ENCODE data around the gene TYW1. TPM values are rescaled to one million over a fixed set of nuclear protein-coding genes. Genes with fewer than 3 reads are reported as not detected.
A peak's percentile ranks its signal among the peaks of the same experiment; 100 is the strongest.
"Not testable (repeated sequence)": the region's sequence is repeated elsewhere in the genome, so short reads cannot be mapped to it uniquely, and the experiment has no call there.

The TYW1 gene
- total and polyA plus RNA-seq, 8 donors = 4.0 to 9.2 (median 7.3) TPM

DNA sequence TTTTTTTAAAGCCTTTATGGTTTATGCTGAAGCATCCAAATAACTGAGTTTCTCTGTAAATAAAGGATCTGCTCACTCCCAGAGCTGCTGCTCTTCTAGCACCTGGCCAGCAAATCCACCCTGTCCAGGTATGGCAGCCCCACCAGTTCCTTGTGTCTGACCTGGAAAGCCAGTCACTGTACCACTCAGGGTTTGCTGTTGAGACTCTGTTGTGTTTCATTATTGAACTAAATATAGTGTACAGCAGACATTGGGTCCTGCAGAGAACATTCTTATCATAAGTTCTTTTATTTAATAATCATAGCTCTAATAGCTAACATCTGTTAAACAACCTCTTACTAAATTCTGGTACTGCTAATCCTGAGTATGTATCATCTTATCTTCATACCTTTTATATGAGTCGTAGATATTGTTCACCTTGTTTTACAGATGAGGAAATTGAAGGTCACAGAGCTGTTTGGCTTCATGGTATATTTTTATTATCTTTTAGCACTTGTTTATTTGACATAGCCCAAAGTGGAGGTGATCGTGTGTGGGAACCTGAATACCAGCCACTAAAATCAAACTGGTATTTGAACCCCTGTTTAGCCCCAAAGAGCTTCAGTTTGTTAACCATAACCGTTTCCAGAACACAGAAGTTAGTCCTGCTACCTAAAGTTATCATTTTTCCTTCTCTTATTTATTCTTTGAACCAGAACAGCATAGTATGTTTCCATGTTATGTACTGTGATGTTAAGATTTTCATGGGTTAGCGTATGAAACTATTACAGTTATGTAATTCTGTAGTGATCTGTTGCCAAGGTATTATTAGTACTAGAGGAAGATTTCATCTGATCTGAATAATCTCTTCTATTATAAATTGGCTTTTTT is 139.2 kb downstream of the TYW1 start:
- H3K27me3 ChIP-seq; H3K36me3 ChIP-seq; ATAC-seq; DNase-seq; intact Hi-C loops (cut with DNase I); H3K4me1 ChIP-seq; H3K4me3 ChIP-seq; H3K9me3 ChIP-seq; H3K27ac ChIP-seq: not testable (repeated sequence)
- peak; percentile 32 for FAIRE-seq
- 55 to 62% methylated on average over 4 of the region's 4 CpGs for WGBS, 2 donors

DNA sequence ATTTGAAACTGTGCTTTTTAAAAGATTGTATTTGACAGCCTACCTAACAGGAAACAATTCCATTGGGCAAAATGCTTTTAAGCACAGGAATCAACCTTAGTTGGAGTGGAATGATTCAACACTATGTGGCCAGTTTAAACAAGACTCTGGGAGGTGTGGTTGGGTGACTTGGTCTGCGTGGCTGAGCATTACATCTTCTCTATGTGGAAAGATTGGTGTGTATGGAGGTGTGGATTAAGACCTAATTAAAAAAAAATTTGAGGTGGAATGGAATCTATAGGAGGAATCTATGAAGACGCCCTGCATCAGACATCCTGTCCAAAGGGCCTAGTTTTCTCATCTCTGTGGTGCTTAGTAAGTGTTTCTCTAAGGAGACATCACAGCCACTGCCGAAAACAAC is 140.9 kb downstream of the TYW1 start:
- intact Hi-C loops (cut with DNase I); FAIRE-seq: not testable (repeated sequence)

DNA sequence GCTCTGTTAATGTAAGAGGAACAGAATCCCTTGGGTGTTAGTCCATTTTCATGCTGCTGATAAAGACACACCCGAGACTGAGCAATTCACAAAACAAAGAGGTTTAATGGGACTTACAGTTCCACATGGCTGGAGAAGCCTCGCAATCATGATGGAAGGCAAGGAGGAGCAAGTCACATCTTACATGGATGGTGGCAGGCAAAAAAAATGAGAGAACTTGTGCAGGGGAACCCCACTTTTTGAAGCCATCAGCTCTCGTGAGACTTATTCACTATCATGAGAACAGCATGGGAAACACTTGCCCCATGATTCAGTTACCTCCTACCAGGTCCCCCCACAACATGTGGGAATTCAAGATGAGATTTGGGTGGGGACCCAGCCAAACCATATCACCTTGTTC is 143.2 kb downstream of the TYW1 start:
- ATAC-seq; H3K4me3 ChIP-seq; H3K27me3 ChIP-seq; H3K4me1 ChIP-seq; DNase-seq; H3K36me3 ChIP-seq; intact Hi-C loops (cut with DNase I); FAIRE-seq; H3K9me3 ChIP-seq; H3K27ac ChIP-seq: not testable (repeated sequence)
- 98 to 99% methylated on average over 3 of the region's 3 CpGs for WGBS, 2 donors

More for the DNA sequence above, 140.9 kb downstream of the TYW1 start:
- ATAC-seq, H3K27ac ChIP-seq, H3K4me1 ChIP-seq, DNase-seq, H3K9me3 ChIP-seq, H3K4me3 ChIP-seq, H3K36me3 ChIP-seq, H3K27me3 ChIP-seq: not testable (repeated sequence)
- WGBS, 2 donors = 83 to 96% methylated on average over 3 of the region's 3 CpGs

DNA sequence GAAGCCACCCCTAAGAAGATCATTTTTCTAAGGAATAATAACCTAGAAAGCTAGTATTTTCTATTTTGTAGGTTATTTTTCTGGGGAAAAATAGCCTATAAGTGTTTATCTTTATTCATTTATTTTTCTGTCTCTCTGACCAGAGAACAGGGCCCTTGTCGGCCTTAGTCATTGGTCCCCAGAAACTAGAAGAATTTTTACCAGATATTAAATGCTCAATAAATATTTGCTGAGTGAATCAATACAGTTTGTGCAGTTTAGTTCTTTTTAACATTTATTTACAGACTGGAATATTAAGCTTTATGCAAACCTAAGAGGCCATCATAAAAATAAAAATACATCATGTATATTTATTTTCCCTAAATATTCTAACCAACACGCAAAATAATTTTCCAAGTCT is 144.4 kb downstream of the TYW1 start:
- H3K27ac ChIP-seq; DNase-seq; ATAC-seq; intact Hi-C loops (cut with DNase I); H3K9me3 ChIP-seq; H3K4me3 ChIP-seq; H3K36me3 ChIP-seq; FAIRE-seq; H3K4me1 ChIP-seq; H3K27me3 ChIP-seq: not testable (repeated sequence)
- WGBS, 2 donors = 51 to 60% methylated on average over 2 of the region's 2 CpGs

DNA sequence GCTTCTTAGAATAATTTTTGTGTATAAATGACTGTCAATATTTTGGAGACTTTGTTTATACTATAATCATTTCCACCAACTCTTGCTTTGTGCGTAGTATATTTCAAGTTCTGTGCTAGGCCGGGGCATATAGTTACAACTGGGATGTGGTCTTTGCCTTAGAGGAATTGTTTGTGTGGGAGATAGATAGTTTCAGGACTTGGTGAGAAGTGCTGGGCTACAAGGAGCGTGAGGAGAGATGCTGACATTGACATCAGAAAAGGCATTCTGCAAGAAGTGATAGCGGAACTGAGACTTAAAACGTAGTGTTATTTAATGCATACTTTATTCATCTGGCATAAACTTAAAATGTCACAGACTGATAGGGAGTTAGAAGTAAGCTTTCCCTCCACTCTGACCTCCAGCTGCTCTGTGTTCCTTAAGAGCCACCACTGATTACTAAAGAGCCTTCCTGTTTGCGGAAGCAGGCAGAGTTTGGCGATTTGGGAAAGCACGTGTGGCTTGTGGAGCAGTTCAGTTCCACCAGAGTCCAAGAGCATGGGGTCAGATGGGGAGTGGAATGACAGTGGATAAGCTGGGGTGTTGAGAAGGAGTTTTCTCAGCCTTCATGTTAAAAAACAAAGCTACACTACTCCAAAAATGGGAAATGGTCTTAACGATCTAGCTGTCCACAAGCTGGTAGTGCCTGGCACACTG is 146.6 kb downstream of the TYW1 start:
- H3K9me3 ChIP-seq; H3K4me1 ChIP-seq; H3K27me3 ChIP-seq; ATAC-seq; H3K36me3 ChIP-seq; FAIRE-seq; intact Hi-C loops (cut with DNase I); H3K4me3 ChIP-seq; DNase-seq; H3K27ac ChIP-seq: not testable (repeated sequence)
- WGBS, 2 donors = 84 to 86% methylated on average over 9 of the region's 9 CpGs

DNA sequence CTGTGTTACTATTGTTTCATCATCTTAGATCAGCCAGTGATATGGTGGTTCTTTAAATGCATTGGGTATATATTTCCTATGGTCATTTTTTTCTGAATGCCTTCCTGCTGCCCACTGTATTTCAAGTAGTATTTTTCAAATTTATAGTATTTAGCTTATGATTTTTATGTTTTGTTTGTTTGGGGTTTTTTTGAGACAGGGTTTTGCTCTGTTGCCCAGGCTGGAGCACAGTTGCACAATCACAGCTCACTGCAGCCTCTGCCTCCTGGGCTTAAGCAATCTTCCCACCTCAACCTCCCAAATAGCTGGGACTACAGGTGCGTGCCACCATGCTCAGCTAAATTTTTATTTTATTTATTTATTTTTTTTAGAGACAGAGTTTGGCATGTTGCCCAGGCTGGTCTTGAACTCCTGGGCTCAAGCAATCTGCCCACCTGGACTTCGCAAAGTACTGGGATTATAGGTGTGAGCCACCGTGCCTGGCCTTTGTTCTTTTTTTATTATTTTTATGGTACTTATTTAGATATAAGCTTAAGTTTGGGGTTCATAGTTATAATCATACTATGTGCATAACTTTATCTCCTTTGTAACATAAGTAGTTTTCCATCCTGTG is 149.1 kb downstream of the TYW1 start:
- H3K36me3 ChIP-seq; intact Hi-C loops (cut with DNase I); H3K9me3 ChIP-seq; FAIRE-seq; H3K27me3 ChIP-seq; H3K27ac ChIP-seq; H3K4me3 ChIP-seq; H3K4me1 ChIP-seq; ATAC-seq; DNase-seq: not testable (repeated sequence)
- WGBS, 2 donors = 96 to 99% methylated on average over 3 of the region's 3 CpGs

DNA sequence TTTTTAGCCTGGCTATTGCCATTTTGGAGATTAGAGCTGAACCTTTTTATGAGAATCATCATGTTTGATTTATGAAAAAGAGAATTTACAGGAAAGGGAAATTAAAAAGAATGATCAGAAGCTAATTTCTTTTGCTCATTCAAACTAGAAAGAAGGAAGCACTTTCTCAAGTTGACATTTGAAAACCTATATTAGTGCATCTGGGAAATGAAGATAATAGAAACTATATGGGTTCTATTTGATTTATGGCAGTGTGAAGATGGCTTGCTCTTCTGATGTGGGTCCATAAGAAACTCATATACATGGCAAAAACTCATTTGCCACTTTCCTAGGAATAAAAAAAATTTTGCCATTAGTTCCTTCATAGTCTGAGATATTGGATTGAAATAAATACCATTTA is 152.5 kb downstream of the TYW1 start:
- H3K4me1 ChIP-seq; H3K36me3 ChIP-seq; ATAC-seq; intact Hi-C loops (cut with DNase I); H3K4me3 ChIP-seq; H3K27ac ChIP-seq; H3K9me3 ChIP-seq; FAIRE-seq; H3K27me3 ChIP-seq; DNase-seq: not testable (repeated sequence)

DNA sequence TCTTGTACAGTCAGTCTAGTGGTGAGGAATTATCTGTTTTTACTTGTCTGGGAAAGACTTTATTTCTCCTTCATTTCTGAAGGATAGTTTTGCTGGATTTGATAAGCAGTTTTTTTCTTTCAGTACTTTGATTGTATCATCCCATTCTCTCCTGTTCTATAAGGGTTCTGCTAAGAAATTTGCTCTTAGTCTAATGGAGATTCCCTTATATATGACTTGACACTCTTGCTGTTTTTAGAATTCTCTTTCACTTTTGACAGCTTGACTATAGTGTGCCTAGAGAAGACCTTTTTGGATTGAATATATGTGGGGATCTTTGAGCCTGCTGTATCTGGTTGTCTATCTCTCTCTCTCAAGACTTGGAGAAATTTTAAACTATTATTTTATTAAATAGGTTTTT is 157.7 kb downstream of the TYW1 start:
- H3K36me3 ChIP-seq; H3K9me3 ChIP-seq; DNase-seq; FAIRE-seq; H3K27ac ChIP-seq; ATAC-seq; H3K4me1 ChIP-seq; H3K4me3 ChIP-seq; H3K27me3 ChIP-seq; intact Hi-C loops (cut with DNase I): not testable (repeated sequence)

DNA sequence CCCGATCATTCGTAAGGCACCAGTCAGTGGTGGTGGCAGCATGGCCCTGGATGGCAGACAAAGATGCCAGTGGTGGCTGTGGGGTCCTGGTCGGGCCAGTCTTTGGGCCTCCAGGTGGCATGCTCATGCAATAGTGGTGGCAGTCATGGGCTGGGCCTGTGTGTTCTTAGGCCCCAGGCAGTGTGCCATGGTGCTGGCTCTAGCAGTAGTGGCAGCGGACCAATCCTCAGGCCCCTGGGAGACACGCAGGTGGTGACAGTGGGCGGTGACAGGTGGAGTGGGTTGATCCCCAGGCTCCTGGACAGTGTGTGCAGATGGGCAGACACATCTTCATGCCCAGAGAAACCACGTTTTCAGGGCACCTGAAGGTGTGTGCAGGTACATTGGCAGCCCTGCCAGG is 159.4 kb downstream of the TYW1 start:
- H3K4me1 ChIP-seq; H3K4me3 ChIP-seq; H3K9me3 ChIP-seq; H3K36me3 ChIP-seq; H3K27me3 ChIP-seq; FAIRE-seq; H3K27ac ChIP-seq; ATAC-seq; intact Hi-C loops (cut with DNase I): not testable (repeated sequence)
- 92 to 96% methylated on average over 7 of the region's 7 CpGs for WGBS, 2 donors
- peak in 1 of 6 donors; percentile 51 for DNase-seq

DNA sequence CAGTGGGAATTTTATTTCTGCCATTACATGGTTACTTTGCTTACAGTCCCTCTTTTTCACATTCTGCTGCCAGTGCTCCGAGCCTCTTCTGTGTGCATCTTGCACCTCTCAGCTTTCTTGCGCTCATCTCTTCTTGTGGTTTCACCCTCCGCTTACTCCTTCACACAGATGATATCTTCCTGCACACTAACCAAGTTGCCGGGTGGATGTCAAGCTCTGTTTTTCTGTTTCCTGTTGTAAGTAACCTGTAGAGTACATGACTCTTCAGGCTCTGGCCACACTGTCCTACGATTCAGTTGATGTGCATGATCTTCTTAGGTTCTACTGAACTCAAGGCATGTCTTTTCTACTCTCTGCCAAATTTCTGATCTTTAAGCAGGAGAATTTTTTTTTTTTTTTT is 166.7 kb downstream of the TYW1 start:
- H3K4me1 ChIP-seq; H3K36me3 ChIP-seq; DNase-seq; H3K4me3 ChIP-seq; H3K27me3 ChIP-seq; intact Hi-C loops (cut with DNase I); ATAC-seq; FAIRE-seq; H3K9me3 ChIP-seq; H3K27ac ChIP-seq: not testable (repeated sequence)
- 89 to 92% methylated on average over 5 of the region's 5 CpGs for WGBS, 2 donors

DNA sequence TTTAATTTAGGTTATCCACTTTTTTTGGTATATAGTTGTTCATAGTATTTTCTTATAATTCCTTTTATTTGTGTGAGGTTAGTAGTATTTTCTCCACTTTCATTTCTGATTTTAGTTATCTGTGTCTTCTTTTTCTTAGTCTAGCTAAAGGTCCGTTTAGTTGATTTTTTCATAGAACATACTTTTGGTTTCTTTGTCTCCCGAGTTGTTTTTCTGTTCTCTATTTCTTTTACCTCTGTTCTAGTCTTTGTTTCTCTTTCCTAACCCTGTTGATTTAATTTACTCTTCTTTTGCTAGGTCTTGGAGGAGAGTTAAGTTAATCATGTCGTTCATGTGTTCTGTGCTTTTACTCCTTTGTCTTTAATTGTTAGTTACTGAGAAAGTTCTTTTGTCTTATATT is 174.5 kb downstream of the TYW1 start:
- H3K9me3 ChIP-seq; H3K36me3 ChIP-seq; H3K4me3 ChIP-seq; H3K4me1 ChIP-seq; H3K27ac ChIP-seq; intact Hi-C loops (cut with DNase I); H3K27me3 ChIP-seq; ATAC-seq; DNase-seq; FAIRE-seq: not testable (repeated sequence)
- 86 to 88% methylated on average over 3 of the region's 3 CpGs for WGBS, 2 donors

DNA sequence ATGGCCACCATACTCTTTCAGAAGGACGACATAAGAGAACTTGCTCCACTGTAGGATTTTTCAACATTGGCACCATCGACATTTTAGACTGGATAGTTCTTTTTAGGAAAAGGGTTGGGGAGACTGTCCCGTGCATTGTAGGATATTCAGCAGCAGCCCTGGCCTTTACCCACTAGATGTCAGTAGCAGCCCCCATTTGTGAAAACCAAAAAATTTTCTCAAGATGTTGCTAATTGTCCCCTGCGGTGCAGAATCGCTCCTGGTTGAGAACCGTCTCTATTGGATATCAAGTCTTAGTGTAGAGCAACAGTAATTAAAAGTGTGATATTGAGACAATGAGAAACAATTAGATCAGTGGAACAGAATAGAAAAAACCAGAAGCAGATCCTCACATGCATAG is 180.1 kb downstream of the TYW1 start:
- FAIRE-seq; H3K27ac ChIP-seq; H3K9me3 ChIP-seq; H3K36me3 ChIP-seq; H3K4me1 ChIP-seq; DNase-seq; intact Hi-C loops (cut with DNase I); H3K27me3 ChIP-seq; H3K4me3 ChIP-seq: not testable (repeated sequence)
- peak in 1 of 4 donors; percentile 42 for ATAC-seq
- 43 to 74% methylated on average over 6 of the region's 6 CpGs for WGBS, 2 donors
